Adrenal gland (tissue), 12 donors: ENCODE measurements around the gene ZNF212. TPM values are rescaled to one million over a fixed set of nuclear protein-coding genes. Genes with fewer than 3 reads are reported as not detected.

Source experiments
- DNase-seq, 7 donors: peaks; one replicate each; pipeline ENCODE4 v3.0.0-alpha.2; 2019 to 2020
- H3K27ac ChIP-seq, 5 donors: fragments of 200-600 bp; sonication (generic) in 4 of 5; 1 replicate in 3 of 5; 2 replicates in 2 of 5; pipeline versions ENCODE4 v1.5.1 to v1.8.0; 2016 to 2020; ENCODE audit warnings: mild to moderate bottlenecking in 1 of 5
- H3K27me3 ChIP-seq: fragments of 200-600 bp; 2 replicates; pipeline ENCODE4 v1.8.0; 2021
- H3K36me3 ChIP-seq, 2 donors: fragments of 200-600 bp; replicated peaks in 1 of 2; 1 replicate in 1 of 2; 2 replicates in 1 of 2; pipeline versions ENCODE4 v1.5.1 to v1.8.0; 2018 to 2022
- H3K4me1 ChIP-seq, 2 donors: fragments of 200-600 bp; replicated peaks in 1 of 2; 1 replicate in 1 of 2; 2 replicates in 1 of 2; pipeline versions ENCODE4 v1.5.1 to v1.8.0; 2018 to 2021
- H3K4me3 ChIP-seq, 4 donors: fragments of 200-600 bp; sonication (generic) in 3 of 4; one replicate each; pipeline ENCODE4 v1.5.1; 2016 to 2018
- H3K9me3 ChIP-seq, 3 donors: fragments of 200-600 bp; sonication (generic) in 1 of 3; replicated peaks in 1 of 3; 1 replicate in 2 of 3; 2 replicates in 1 of 3; pipeline versions ENCODE4 v1.5.1 to v1.8.0; 2016 to 2021
- CTCF ChIP-seq, 6 experiments: fragments of 450-650 bp in 4 of 6; fragments of 200-600 bp in 2 of 6; sonication (generic) in 1 of 6; IDR thresholded peaks; 1 replicate in 5 of 6; 2 replicates in 1 of 6; pipeline versions ENCODE4 v1.5.1 to v1.8.0; 2016 to 2021; ENCODE audit warnings: antibody characterized with exemption in 6 of 6, mild to moderate bottlenecking in 2 of 6, moderate library complexity in 1 of 6
- POLR2A ChIP-seq, 2 donors: fragments of 450-650 bp; IDR thresholded peaks; one replicate each; pipeline ENCODE4 v1.6.1; 2017; ENCODE audit warnings: antibody characterized with exemption in 2 of 2, mild to moderate bottlenecking in 2 of 2, moderate library complexity in 1 of 2
- WGBS, 4 donors: extraction: QIAGEN DNeasy Blood & Tissue Kit in 2 of 4; methylation state at CpG; one replicate each; pipeline versions ENCODE4 v1.1.5 to v1.1.7; 2013 to 2017; 5-methylcytosine and 5-hydroxymethylcytosine counted together
- intact Hi-C, 2 donors: fragments of 100-400 bp; cut with DNase I; formaldehyde crosslinking; loops; one replicate each; pipeline versions ENCODE4 v1.14.1 to v1.15.0; 2022 to 2023
- polyA plus RNA-seq, 3 donors: library from polyadenylated mRNA; stranded (reverse); fragments of 200-250 nt in 2 of 3; fragments of 350-450 nt in 1 of 3; fragmentation: Illumina TruSeq in 1 of 3; extraction: RNeasy Lipid Tissue Mini Kit (QIAGEN cat#74804) in 1 of 3; gene quantifications; one replicate each; pipeline ENCODE4 v1.2.3, GENCODE V29; 2013 to 2014
- total RNA-seq, 9 donors: library from RNA; depleted of rRNA in 4 of 9; stranded (reverse); fragments of >200 nt in 4 of 9; fragments of 120-200 nt in 1 of 9; fragmentation: NEBNext Ultra II Directional in 1 of 9; extraction: Animal tissue kit (Norgen Biotek cat#: 25700) in 1 of 9; gene quantifications; one replicate each; pipeline versions ENCODE4 v1.1.0 to v1.2.4, GENCODE V29; 2013 to 2023
- donor health status: healthy with polysubstance abuse.
- donor health status: Bipolar disorder and iron deficiency.
- donor health status: DM: yes; HTN: yes; CAD: no.
- donor health status: DM: no; HTN: no; CAD: no.
- donor health status: DM: no; HTN: no; CAD: no.
- donor health status: DM: yes; HTN: yes; CAD: no.

Gene ZNF212
- total and polyA plus RNA-seq, 12 donors: 5.5 to 22.7 (median 10.4) TPM

GRCh38 chr7:149282331-149282655 lies 42.8 kb downstream of the ZNF212 start:
- H3K36me3 ChIP-seq: peaks cover 0 to 25% of the 10 kb centered on the region in 2 donors

GRCh38 chr7:149283321-149283720 lies 43.9 kb downstream of the ZNF212 start:
- H3K9me3 ChIP-seq: no peaks in the 10 kb centered on the region
- no peak overlapping the region for H3K27ac ChIP-seq
- H3K27me3 ChIP-seq: no peaks in the 10 kb centered on the region
- intact Hi-C loops: no loop called here
- DNase-seq: no peak
- peaks cover 0 to 17% of the 10 kb centered on the region in 2 donors for H3K36me3 ChIP-seq
- TF ChIP-seq CTCF (IDR thresholded peaks at IDR 0.05): no peak
- peaks cover 0 to 13% of the 10 kb centered on the region in 2 donors for H3K4me1 ChIP-seq
- WGBS, 4 donors: 90 to 100% (median 95%) methylated on average over 1 to 3 of the region's 3 CpGs
- H3K4me3 ChIP-seq: no peak overlapping the region

More at GRCh38 chr7:149282331-149282655, 42.8 kb downstream of the ZNF212 start:
- intact Hi-C loops: no loop called here
- Histone ChIP-seq H3K27me3 (no peaks in the 10 kb centered on the region), H3K9me3 (no peaks in the 10 kb centered on the region), H3K4me3 (no peak overlapping the region), H3K27ac (no peak overlapping the region), H3K4me1 (peaks cover 0 to 13% of the 10 kb centered on the region in 2 donors)
- 86 to 93% (median 89%) methylated on average over 5 of the region's 5 CpGs for WGBS, 4 donors
- no peak for DNase-seq
- TF ChIP-seq POLR2A (IDR thresholded peaks at IDR 0.05) (no peak), CTCF (IDR thresholded peaks at IDR 0.05) (no peak)

GRCh38 chr7:149284343-149284742 lies 44.9 kb downstream of the ZNF212 start:
- intact Hi-C loops: no loop called here
- no peaks in the 10 kb centered on the region for H3K9me3 ChIP-seq
- H3K4me3 ChIP-seq: no peak overlapping the region
- H3K27ac ChIP-seq: no peak overlapping the region
- 63 to 73% (median 66%) methylated on average over 3 of the region's 3 CpGs for WGBS, 4 donors
- no peaks in the 10 kb centered on the region for H3K27me3 ChIP-seq
- no peak for DNase-seq
- H3K36me3 ChIP-seq: peaks cover 0 to 7% of the 10 kb centered on the region in 2 donors
- no peak for TF ChIP-seq CTCF (IDR thresholded peaks at IDR 0.05)
- no peak for TF ChIP-seq POLR2A (IDR thresholded peaks at IDR 0.05)
- peaks cover 0 to 13% of the 10 kb centered on the region in 2 donors for H3K4me1 ChIP-seq

GRCh38 chr7:149284850-149285585 lies 45.6 kb downstream of the ZNF212 start:
- intact Hi-C loops: no loop called here
- 2 to 21% (median 4%) methylated on average over 2 to 66 of the region's 66 CpGs for WGBS, 4 donors
- no peaks in the 10 kb centered on the region for H3K27me3 ChIP-seq

More at GRCh38 chr7:149284850-149285585, 45.6 kb downstream of the ZNF212 start:
- Histone ChIP-seq H3K9me3 (no peaks in the 10 kb centered on the region), H3K27ac (peak overlapping the region in 2 of 5 donors; percentile 43 to 49), H3K36me3 (peaks cover 0 to 7% of the 10 kb centered on the region in 2 donors), H3K4me3 (peak overlapping the region in 3 of 4 donors; percentile 32 to 77 (median 40)), H3K4me1 (peaks cover 0 to 13% of the 10 kb centered on the region in 2 donors)
- DNase-seq: peak; percentile 94 to 98 (median 97)
- peak; percentile 18 to 29 for TF ChIP-seq POLR2A (IDR thresholded peaks at IDR 0.05)
- no peak for TF ChIP-seq CTCF (IDR thresholded peaks at IDR 0.05)
